Duodenal mucosa (tissue), 2 donors: ENCODE measurements around the gene NAA20.

ENCODE experiments used
- H3K27ac ChIP-seq: one replicate; pipeline ENCODE4 v1.7.0; 2013; ENCODE audit warnings: low read depth, low read length
- H3K27me3 ChIP-seq, 2 donors: one replicate each; pipeline ENCODE4 v1.7.0; 2013; ENCODE audit warnings: low read length in 2 of 2, control low read depth in 1 of 2; ENCODE audit not compliant: insufficient read depth in 2 of 2, control insufficient read depth in 1 of 2
- H3K36me3 ChIP-seq, 2 donors: one replicate each; pipeline ENCODE4 v1.7.0; 2013; ENCODE audit warnings: low read length in 2 of 2, control low read depth in 1 of 2; ENCODE audit not compliant: insufficient read depth in 2 of 2, control insufficient read depth in 1 of 2
- H3K4me1 ChIP-seq, 2 donors: one replicate each; pipeline ENCODE4 v1.7.0; 2013; ENCODE audit warnings: low read length in 2 of 2, control low read depth in 1 of 2; ENCODE audit not compliant: insufficient read depth in 2 of 2, control insufficient read depth in 1 of 2
- H3K4me3 ChIP-seq, 2 donors: one replicate each; pipeline ENCODE4 v1.7.0; 2013; ENCODE audit warnings: low read length in 2 of 2, low read depth in 1 of 2
- H3K9ac ChIP-seq, 2 donors: one replicate each; pipeline ENCODE4 v1.7.0; 2013; ENCODE audit warnings: low read length in 2 of 2, low read depth in 1 of 2
- H3K9me3 ChIP-seq, 2 donors: one replicate each; pipeline ENCODE4 v1.7.0; 2013; ENCODE audit warnings: low read length in 2 of 2, control low read depth in 1 of 2; ENCODE audit not compliant: control insufficient read depth in 1 of 2

NAA20 gene

GRCh38 chr20:20036756-20037155 lies 19.6 kb downstream of the NAA20 start:
- Histone ChIP-seq H3K9me3 (no peaks in the 10 kb centered on the region), H3K36me3 (peaks cover 66 to 85% of the 10 kb centered on the region in 2 donors), H3K27me3 (no peaks in the 10 kb centered on the region), H3K4me1 (no peaks in the 10 kb centered on the region), H3K4me3 (no peak overlapping the region), H3K9ac (no peak overlapping the region), H3K27ac (no peak overlapping the region)

- Histone ChIP-seq H3K27me3 (no peaks in the 10 kb centered on the region), H3K9me3 (no peaks in the 10 kb centered on the region), H3K36me3 (peaks cover 71 to 90% of the 10 kb centered on the region in 2 donors), H3K4me1 (no peaks in the 10 kb centered on the region), H3K9ac (no peak overlapping the region), H3K4me3 (no peak overlapping the region), H3K27ac (no peak overlapping the region)
Measured at GRCh38 chr20:20037960-20038359, 20.8 kb downstream of the NAA20 start.

- Histone ChIP-seq H3K9me3 (no peaks in the 10 kb centered on the region), H3K9ac (no peak overlapping the region), H3K4me3 (no peak overlapping the region), H3K4me1 (no peaks in the 10 kb centered on the region), H3K27ac (no peak overlapping the region), H3K27me3 (no peaks in the 10 kb centered on the region), H3K36me3 (peaks cover 70 to 93% of the 10 kb centered on the region in 2 donors)
Measured at GRCh38 chr20:20038586-20038985, 21.4 kb downstream of the NAA20 start.

- Histone ChIP-seq H3K27ac (no peak overlapping the region), H3K4me1 (no peaks in the 10 kb centered on the region), H3K4me3 (no peak overlapping the region), H3K27me3 (no peaks in the 10 kb centered on the region), H3K9me3 (no peaks in the 10 kb centered on the region), H3K9ac (no peak overlapping the region), H3K36me3 (peaks cover 72 to 100% of the 10 kb centered on the region in 2 donors)
Measured at GRCh38 chr20:20039752-20040387, 22.7 kb downstream of the NAA20 start.

- Histone ChIP-seq H3K27ac (peak overlapping the region; percentile 84), H3K4me3 (peak overlapping the region; percentile 98 to 100), H3K9me3 (no peaks in the 10 kb centered on the region), H3K36me3 (peaks cover 22 to 36% of the 10 kb centered on the region in 2 donors), H3K4me1 (peaks cover 9 to 11% of the 10 kb centered on the region in 2 donors), H3K27me3 (peaks cover 0 to 4% of the 10 kb centered on the region in 2 donors), H3K9ac (peak overlapping the region; percentile 92 to 93)
Measured at GRCh38 chr20:20051767-20052073, 34.6 kb downstream of the NAA20 start.

GRCh38 chr20:20052074-20052970 lies 35.2 kb downstream of the NAA20 start, which contains the start of the genes CFAP61 and CRNKL1:
Gene CFAP61, plus strand, starts transcription at chr20:20052532. Its CDS starts 4,122 bp downstream, at chr20:20056654.
Gene CRNKL1, minus strand, starts transcription at chr20:20052466. Its CDS starts 124 bp downstream, at chr20:20052342.
- Histone ChIP-seq H3K27ac (peak within 1 kb of the TSS; percentile 84), H3K36me3 (peaks cover 18 to 30% of the 10 kb centered on the region in 2 donors), H3K9ac (peak within 1 kb of the TSS; percentile 92 to 93), H3K4me3 (peak within 1 kb of the TSS; percentile 98 to 100), H3K4me1 (peaks cover 9 to 11% of the 10 kb centered on the region in 2 donors), H3K9me3 (no peaks in the 10 kb centered on the region), H3K27me3 (peaks cover 0 to 4% of the 10 kb centered on the region in 2 donors)

- Histone ChIP-seq H3K36me3 (no peaks in the 10 kb centered on the region), H3K27me3 (peaks cover 0 to 4% of the 10 kb centered on the region in 2 donors), H3K4me3 (no peak overlapping the region), H3K27ac (no peak overlapping the region), H3K9ac (no peak overlapping the region), H3K9me3 (no peaks in the 10 kb centered on the region), H3K4me1 (no peaks in the 10 kb centered on the region)
Measured at GRCh38 chr20:20060234-20060998, 43.3 kb downstream of the NAA20 start.

- Histone ChIP-seq H3K4me1 (no peaks in the 10 kb centered on the region), H3K36me3 (no peaks in the 10 kb centered on the region), H3K27ac (no peak overlapping the region), H3K27me3 (no peaks in the 10 kb centered on the region), H3K9ac (no peak overlapping the region), H3K9me3 (no peaks in the 10 kb centered on the region), H3K4me3 (no peak overlapping the region)
Measured at GRCh38 chr20:20063941-20064702, 47.0 kb downstream of the NAA20 start.

- Histone ChIP-seq H3K4me3 (no peak overlapping the region), H3K27me3 (no peaks in the 10 kb centered on the region), H3K36me3 (no peaks in the 10 kb centered on the region), H3K27ac (no peak overlapping the region), H3K9ac (no peak overlapping the region), H3K9me3 (no peaks in the 10 kb centered on the region), H3K4me1 (no peaks in the 10 kb centered on the region)
Measured at GRCh38 chr20:20065361-20065760, 48.2 kb downstream of the NAA20 start.
